ENCODE measurements around the gene MRPL4.
A peak's percentile ranks its signal among the peaks of the same experiment; 100 is the strongest.

Gene MRPL4

DNA sequence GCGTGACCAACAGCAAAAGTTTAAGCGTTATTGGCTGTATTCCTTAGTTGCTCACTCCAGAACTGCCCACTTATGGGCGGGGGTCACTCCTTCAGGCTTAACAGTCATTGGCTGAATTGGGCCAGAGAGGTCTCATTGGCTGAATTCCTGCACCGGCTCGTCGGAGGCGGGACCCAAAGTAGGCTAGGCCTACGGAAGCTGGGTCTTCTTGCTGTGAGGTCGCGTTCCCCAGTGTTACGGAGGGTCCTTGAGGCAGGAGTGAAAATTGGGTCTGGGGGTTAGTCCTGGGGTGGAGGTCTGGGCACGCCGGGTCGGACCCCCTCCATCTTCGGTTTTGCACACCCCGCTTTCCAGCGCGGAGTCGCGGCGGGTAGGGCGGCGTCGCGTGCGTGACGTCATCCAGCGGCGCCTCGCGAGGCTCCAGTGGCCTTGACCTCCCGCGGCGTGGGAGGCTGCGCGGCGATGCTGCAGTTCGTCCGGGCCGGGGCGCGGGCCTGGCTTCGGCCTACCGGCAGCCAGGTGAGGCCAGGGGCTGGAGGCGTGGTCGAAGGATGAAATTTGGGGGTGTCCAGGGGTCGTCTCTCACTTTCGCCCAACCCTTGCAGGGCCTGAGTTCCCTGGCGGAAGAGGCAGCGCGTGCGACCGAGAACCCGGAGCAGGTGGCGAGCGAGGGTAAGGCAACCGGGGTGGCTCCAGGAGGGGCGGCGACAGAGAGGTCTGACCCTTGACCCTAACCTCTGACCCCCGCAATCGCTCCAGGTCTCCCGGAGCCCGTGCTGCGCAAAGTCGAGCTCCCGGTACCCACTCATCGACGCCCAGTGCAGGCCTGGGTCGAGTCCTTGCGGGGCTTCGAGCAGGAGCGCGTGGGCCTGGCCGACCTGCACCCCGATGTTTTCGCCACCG is at the start of gene MRPL4:
Gene MRPL4, plus strand, starts transcription at position 423 of the 903 bp plus-strand sequence. Its CDS starts 40 bp downstream, at position 463.
- peak; percentile 99 for DNase-seq

DNA sequence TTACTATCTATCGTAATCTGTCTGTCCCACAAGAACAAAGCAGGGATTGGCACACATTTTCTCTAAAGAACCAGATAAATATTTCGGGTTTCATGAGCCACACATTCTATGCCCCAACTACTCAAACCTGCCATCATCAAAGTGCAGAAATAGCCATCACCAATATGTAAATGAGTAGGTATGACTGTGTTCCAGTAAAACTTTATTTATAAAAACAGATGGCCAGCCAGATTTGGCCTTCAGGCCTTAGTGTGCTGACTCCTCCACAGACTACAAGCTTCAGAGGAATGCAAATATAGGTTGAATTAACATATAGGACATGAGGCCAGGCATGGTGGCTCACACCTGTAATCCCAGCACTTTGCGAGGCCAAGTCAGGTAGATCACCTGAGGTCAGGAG is 48.3 kb upstream of the MRPL4 start:
- no peak for DNase-seq

DNA sequence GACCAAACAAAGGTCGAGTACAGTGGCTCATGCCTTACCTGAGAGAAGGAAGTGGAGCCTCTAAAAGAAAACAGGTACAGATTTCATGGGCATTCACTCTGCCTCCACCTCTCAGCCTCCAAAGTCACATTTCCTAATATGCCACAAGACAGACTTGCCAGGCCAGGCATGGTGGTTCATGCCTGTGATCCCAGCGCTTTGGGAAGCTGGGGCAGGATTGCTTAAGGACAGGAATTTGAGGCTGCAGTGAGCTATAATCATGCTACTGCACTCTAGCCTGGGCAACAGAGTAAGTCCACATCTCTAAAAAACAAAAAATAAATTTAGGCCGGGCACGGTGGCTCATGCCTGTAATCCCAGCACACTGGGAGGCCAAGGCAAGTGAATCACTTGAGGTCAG is 46.4 kb upstream of the MRPL4 start:
- DNase-seq: no peak

DNA sequence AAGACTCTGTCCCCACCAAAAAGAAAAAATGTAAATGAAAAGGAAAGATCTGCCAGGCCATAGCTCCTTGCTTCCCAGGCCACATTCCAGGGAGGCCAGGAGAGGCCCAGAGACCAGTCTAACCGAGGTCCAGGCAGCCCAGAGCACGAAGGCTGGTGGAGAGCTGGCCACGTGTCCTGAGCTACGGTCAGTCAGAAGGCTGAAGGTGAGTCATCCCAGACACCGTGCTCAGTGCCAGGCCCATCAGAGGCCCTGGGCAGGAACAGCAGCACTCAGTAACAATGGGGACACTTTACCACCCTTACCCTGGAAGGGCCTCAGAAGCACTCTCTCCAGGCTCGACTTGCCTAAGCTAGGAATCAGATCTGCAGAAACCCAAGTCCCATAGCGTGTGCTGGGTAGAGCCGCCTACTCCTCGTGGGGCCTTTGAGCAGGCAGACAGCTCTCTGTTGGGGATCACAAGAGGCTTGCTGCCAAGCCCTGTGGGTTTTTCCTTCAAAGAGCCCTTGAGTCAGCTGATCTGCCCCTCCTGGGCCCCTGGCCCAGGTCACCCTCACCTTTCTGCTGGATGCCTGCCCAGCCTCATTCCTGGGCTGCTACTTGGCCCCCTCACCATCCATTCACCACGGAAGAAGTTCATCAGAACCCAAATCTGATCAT is 45.7 kb upstream of the MRPL4 start:
- DNase-seq: no peak

DNA sequence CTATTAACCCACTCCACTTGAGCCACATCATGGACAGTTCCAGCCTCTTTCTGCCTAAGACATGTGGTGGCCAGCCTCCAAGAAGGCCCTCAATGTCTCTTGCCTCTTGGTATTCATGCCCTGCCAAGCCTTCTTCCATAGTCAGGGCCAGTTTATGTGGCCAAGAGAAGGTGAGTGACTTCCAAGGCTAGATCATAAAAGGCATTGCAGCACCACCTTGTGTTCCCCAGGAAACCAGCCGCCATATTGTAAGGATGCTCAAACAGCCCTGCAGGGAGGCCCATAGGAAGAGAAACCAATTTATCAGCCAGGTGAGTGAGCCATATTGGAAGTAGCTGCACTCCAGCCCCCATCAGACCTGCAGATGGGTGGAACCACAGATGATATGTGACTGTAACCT is 45.0 kb upstream of the MRPL4 start:
- no peak for DNase-seq

DNA sequence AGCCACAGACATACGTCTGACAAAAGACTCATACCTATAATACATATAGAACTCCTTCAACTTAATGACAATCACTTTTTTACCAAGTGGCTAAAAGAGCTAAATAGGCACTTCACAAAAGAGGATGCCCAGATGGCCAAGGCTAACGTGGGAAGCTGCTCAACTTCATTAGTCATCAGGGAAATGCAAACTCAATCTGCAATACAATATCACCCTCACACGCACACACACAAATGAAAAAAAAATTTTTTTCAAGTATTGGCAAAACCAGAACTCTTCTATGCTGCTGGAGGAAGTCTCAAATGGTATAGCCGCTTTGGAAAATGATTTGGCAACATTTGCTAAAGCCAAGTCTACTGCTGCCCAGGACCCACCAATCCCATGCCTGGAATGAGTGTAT is 42.7 kb upstream of the MRPL4 start:
- no peak for DNase-seq

DNA sequence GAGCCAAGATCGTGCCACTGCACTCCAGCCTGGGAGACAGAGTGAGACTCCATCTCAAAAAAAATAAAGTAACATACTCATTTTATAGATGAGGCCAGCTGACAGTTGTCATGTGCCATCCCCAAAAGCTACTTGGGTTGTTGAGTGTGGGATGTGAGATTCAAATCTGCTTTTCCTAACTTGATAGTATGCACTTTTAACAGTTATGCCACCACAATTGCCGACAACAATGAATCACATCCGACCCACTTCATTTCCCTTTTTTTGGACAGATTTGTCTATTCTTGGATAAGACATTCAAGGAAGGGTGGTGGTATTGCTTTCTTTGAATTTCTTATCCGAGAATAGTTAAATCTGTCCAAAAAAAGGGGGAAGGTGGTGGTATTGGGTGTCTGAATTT is 41.0 kb upstream of the MRPL4 start:
- no peak for DNase-seq

DNA sequence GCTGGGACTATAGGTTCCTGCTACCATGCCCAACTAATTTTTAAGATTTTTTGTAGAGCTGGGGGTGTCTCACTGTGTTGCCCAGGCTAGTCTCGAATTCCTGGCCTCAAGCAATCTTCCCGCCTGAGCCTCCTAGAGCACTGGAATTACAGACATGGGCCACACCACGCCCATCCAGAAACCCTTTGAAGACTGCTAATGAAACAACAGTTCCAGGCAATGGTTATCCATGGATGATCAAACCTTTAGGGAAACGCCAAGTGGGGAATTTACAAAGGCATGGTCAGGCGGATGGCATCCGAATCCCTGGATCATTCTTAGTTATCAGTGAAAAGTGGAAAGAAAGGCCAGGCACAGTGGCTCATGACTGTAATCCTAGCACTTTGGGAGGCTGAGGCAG is 40.3 kb upstream of the MRPL4 start:
- no peak for DNase-seq

DNA sequence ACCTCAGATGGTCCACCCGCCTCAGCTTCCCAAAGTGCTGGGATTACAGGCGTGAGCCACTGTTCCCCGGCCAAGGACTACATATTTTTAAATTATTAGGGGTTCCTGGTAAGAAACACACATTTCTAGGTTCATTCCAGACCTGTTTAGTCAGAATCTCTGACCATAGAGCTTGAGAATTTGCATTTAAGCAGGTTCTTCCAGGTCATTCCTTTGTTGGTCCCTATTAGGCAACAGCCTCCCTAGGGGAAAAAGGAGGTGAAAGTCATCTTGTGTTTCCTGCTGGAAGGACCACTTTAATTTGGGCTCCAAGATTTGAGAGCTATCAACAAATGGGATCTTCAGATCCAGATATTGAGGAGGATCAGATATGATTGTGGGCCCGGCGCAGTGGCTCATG is 37.2 kb upstream of the MRPL4 start:
- DNase-seq: no peak

DNA sequence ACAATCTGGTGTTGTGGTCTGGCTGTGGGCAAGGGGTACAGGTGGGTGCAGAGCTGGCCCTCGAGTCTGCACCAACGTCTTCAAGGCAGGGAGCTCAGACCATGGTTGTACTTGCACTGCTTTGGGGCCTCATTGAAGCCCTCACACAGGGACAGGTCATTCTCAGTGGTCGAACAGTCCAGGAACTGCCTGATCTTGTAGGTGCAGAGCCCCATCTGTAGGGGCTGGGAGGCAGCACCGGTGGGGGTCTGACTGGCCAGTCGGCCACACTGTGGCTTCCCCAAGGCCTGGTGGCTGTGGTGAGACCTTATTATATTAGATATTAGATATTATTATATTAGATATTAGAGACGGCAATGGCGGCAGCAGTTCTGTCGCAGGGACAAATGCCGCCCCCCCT is 34.9 kb upstream of the MRPL4 start:
- no peak for DNase-seq

DNA sequence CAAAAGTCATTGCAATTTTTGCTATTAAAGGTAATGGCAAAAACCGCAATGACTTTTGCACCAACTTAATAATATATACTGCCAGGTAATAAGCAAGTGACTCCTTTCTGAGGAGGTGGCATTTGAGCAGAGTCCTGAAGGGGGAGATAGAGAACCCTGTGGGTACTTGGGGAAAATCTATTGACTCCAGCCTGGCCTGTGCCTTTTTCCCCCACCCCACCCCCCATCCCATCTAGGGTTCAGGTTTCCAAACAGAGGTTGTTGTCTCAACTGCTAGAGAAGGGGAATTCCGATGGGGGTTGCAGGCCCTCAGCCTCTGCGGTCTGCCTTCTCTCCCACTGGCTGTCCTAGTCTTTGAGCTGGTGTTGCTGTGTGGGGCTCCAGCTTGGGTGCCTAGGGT is 32.3 kb upstream of the MRPL4 start:
- peak; percentile 61 for DNase-seq

DNA sequence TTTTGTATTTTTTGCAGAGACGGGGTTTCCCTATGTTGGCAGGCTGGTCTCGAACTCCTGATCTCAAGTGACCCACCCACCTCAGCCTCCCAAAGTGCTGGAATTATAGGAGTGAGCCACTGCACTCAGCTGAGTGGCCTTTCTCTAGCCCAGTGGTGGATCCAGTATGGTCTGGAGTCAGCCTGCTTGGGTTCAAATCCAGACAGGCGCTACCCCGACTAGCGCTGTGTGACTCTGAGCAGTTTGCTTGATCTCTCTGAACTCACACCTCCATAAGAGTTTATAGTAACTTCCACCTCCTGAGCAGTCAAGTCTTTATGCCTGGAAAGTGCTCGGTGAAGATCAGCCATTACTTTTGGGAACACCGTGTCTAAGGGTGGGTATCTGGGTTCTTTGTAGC is 31.3 kb upstream of the MRPL4 start:
- no peak for DNase-seq

DNA sequence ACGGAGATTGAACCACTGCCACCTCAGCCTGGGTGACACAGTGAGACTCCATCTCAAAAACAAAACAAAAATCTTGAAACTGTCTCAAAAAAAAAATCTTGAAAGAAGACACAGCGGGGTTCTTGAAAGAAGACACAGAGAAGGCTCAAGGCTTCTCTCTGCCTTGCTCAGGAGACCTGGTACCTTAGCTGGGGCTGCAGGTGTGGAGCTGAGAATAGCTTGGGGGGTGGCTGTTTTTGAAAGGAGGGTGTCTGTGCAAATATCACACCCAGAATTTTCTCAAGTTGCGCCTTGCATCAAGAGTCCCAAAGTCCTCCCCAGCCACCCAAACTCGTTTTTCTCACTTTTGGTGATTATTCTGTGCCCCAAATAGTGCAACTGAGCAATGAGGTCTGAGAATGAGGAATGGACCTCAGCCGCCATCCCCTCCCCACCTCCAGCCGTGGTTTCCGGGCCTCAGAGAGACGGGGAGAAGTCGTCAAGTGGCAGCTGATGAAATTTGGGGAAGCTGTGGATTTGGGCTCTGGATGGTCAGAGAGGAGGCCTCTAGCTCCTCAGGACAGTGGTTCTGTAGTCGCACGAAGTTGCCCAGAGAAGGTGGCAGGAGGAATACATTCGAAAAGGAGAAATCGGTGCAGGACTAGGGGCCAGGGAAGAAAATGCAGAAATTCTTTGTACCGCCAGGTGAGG is 29.7 kb upstream of the MRPL4 start:
- DNase-seq: no peak

DNA sequence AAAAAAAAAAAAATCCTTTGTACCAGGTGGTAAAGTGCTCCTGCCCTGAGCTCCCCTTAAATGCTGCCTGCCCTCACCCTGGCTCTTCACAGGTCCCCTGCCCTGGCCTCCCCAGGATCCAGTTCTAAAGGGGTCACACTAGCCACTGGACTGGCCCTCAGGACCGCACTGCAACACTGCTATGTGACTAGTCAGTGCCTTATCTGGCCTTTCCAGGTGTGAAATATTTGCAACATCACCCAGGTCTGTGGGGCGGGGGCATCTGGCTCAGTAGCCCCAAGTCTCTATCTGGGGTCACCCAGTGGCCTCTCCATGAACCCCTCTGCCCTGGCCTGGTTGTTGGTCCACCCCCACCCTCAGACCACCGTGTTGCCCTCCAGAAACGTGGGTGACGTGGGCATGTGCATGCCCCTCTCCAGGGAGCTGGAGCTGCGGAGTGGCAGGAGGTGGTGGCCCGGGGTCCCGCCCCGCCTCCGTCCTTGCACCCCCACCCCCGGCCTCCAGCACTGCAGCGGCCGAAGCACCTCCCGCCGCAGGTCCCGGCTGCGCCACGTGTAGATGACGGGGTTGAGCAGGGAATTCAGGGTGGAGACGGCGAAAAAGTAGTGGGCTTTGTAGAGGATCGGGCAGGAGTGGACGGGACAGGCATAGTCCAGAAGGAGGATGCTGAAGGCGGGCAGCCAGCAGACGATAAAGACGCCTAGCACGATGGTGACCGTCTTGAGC is 28.4 kb upstream of the MRPL4 start:
- no peak for DNase-seq

DNA sequence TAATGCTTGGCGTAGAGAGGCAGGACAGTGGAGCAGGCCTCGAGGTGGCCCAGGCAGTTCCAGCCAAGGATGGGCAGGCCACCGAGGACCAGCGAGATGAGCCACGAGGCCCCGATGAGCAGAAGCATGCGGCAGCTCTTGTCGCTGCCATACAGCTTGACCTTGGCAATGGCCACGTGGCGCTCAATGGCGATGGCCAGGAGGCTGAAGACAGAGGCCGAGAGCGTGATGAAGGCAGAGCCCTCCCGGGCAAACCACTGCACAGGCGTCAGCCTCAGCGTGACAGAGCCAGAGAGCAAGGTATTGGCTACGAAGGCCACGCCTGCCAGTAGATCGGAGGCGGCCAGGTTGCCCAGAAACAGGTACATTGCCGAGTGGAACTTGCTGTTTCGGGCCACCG is 27.7 kb upstream of the MRPL4 start:
- no peak for DNase-seq

DNA sequence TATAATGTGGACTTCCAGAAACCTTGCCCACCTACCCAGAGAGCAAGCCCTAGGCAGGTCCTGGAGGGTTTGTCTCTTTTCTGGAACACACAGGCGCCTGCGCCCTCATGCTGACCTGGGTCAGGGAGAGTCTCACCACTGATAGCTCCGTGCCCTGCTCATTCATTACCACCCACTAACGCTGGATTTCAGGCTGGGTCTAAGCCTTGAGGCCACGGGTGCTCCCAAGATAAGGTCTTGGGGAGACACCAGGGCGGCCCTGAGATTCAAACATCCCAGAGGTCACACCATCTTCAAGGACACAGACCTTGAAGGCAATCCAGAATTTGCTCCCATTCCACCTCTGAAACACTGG is 26.0 kb upstream of the MRPL4 start:
- no peak for DNase-seq

DNA sequence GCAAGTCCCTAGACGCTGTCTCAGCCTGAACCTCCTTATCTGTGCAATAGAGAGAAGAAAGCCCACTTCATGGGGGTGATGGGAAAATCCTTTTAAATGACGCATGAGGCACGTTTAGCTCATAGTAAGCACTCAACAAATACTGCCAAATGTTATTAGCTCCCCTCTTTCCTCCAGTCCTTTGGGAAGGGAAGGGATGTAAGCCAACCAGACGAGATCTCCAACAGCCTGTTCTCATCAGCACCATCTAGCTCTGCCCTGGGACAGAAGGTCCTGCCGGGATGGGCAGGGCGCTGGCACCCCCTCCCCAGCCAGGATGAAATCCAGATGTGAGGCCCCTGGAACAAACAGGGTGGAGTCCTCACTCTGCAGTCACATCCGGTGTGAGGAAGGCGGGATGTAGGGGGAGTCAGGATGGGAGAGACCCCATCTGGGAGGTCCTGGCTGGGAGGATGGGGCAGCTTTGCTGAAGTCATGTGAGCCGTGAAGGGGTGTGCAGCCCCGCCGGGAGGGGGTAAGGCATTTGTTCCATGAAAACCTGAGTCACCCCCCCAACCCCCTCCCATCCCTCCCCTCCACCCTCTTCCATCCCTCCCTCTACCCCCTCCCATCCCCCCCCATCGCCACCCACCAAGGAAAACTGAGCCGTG is 25.5 kb upstream of the MRPL4 start:
- DNase-seq: no peak

DNA sequence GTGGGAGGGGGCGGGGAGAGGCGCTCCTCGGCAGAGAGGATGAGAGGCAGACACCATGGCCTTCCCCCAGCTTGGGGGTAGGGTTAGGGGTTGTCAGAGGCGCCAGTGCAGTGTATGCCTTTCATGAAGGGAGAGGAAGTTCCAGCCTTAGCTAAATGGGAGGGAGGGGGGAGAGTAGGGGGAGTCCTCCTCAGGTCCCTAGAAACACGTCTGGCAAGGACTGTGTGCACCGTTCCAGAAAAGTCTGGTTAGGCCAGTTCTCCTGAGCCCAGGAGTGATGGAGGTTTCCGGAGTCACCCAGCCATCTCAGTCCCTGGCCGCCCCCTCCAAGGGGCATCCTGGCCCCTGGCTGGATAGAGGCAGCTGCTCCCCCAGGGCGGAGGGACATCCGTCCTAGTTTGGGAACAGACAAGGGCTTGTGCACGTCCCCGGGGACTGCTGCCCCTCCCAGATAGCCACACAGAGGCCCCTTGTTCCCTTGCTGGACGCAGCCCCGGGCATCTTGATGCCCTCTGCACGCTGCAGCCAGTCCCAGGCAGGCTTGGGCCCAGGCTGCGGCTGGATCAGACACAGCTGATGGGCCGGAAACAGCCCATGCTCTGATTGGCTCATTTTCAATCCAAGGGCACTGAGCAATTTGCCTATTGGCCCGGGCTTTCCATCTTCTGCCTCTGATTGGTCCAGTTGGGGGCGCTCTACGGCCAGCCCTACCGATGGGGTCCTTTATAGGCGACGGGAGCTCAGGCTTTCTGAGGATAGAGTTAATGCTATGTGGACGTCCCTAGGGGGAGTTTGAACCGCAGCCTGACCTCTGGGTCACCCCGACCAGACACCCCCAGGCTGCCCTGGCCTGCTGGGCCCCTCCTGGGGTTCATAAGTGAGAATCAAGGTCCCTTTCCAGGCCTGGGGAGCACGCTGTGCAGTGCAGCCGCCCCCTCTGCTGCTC is 24.7 kb upstream of the MRPL4 start:
- no peak for DNase-seq

DNA sequence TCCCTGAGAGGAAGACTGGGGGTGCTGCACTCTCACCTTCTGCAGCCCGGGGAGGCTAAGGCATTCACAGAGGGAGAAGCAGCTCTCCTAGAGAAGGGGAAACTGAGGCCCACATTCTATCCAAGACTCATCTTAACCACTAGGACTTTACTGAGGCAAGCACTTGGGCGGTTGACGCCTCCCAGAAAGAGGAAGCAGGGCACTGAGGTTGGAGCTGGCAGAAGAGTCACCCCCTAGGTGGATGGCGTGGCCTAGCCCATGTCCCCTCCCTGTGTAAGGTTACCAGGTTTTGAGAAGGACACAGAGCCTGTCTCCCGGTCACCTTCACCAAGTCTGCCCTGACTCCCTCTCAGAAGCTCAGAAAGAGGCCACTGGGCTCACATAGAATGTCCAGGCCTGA is 23.6 kb upstream of the MRPL4 start:
- DNase-seq: no peak

DNA sequence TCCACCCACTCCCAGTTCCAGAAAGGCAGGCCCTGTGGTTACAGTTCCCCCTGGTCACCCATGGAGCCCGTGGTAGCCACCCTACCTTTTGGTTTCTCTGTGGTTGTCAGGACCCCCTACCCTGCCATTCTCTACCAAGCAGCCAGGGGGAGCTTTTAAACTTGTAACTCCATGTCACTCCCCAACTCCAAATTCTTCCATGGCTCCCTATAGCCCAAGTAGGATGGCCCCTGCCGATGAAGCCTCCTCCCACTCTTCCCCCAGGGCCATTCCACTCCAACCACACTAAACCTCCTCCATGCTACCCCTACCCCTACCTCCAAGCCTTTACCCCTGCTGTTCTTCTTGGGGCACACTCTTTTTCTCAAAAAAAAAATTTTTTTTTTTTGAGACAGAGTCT is 23.1 kb upstream of the MRPL4 start:
- peak; percentile 77 for DNase-seq

DNA sequence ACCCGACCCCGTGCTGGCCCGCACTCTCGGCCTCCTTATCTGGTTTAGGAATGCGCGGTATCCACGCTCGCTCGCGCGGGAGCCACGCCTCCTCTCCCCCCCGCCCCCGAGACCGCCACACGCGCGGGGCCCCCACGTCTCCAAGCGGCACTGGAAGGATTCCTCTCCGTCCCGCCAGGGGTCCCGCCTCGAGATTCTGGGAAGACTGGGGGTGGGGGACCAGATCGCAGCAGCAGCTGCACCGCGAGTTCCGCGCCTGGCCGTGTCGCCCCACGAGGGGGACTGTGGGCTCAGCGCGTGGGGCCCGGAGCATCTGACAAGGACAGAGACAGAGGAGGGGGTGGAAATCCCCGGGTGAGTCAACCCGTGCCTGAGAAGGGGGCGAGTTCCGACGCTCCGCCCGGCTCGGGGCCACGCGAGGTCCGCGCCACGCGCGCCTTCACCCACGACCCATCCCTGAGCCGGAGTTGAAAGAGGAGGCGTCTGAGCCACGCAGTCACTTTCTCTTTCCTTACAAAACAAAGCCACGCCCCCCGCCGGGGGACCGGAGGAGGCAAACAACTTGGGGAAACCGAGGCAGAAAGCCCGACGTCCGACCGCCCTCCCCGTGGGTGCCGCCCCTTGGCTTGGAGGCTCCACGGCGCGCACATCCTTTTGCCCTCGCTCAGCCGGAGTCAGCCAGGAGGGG is 21.7 kb upstream of the MRPL4 start:
- no peak for DNase-seq

Measured in NCI-H69 (cell line).